ENCODE measurements around the gene RAD9B. TPM values are rescaled to one million over a fixed set of nuclear protein-coding genes. Genes with fewer than 3 reads are reported as not detected.
A peak's percentile ranks its signal among the peaks of the same experiment; 100 is the strongest.

Gene RAD9B
- total and polyA plus RNA-seq, 9 of the 15 experiments (the other 6 are each of a cell fraction or from before 2014, with no cell fraction given), result 0.05 to 0.83 (median 0.32) TPM

DNA sequence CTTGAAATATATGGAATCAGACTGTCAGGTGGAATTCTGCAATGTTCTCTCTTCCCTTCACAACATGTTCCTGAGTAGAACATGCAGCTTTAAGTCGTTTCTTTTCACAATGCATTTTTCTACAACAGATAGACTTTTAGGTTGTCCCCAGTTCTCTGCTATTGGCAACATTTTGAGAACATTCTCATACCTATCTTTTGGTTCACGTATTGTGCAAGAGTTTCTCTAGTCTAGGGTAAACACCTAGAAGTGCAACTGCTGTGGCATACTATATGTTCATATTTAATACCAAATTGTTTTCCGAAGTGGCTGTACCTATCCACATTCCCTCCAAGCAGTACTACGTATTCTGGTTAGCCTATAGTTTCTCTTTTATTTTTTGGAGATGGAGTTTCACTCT, 48.9 kb downstream of the RAD9B start:
- POLR2A ChIA-PET, result no interaction called here
- CTCF ChIA-PET (ENCODE audit: low intra/inter-chr PET ratio), result interaction anchor here (3.0 kb wide), 1 partner anchor 50 kb away, joined by 15 read pairs; no protein-coding TSS in a partner anchor
- intact Hi-C loops (cut with micrococcal nuclease), result loop anchor here (10.0 kb wide), 1 partner anchor 334 kb away; no protein-coding TSS in a partner anchor
- Histone ChIP-seq H3K27ac (ENCODE audit: extremely low read depth, low read depth, low read length) (no peak overlapping the region), H3K4me2 (ENCODE audit: insufficient read depth, low read length) (no peak overlapping the region), H3K36me3 (ENCODE audit: control insufficient read depth, insufficient read depth, low read length) (peaks cover 51% of the 10 kb centered on the region), H4K20me1 (replicated peaks; ENCODE audit: control insufficient read depth, insufficient read depth, low read length) (no peaks in the 10 kb centered on the region), H3K4me1 (replicated peaks in 1 of 2; ENCODE audit: control insufficient read depth in 2 of 2, insufficient read depth in 2 of 2, low read length in 2 of 2) (peaks cover 0 to 3% of the 10 kb centered on the region in 2 experiments; a peak in 2 of 5 replicates), H3K9me1 (ENCODE audit: control insufficient read depth, insufficient read depth, low read length) (no peaks in the 10 kb centered on the region), H3K27me3 (ENCODE audit: control insufficient read depth in 2 of 2, insufficient read depth in 2 of 2, low read length in 2 of 2) (no peaks in the 10 kb centered on the region), H3K79me2 (ENCODE audit: control insufficient read depth, insufficient read depth, low read length) (peaks cover 66% of the 10 kb centered on the region), H3K9me3 (replicated peaks; ENCODE audit: control insufficient read depth, insufficient read depth, low read depth, low read length) (no peaks in the 10 kb centered on the region), H3K9ac (ENCODE audit: insufficient read depth in 1 of 2, low read depth in 2 of 2, low read length in 2 of 2) (no peak overlapping the region), H3K4me3 (no peak overlapping the region), H2AFZ (ENCODE audit: low read depth, low read length) (no peak overlapping the region)
- in situ Hi-C loops (cut with MboI), result no loop called here
- FAIRE-seq (no peak), ATAC-seq (no peak), DNase-seq (ENCODE audit: extremely low read depth in 1 of 4, low spot score in 3 of 4) (no peak)
- 92% methylated on average over 4 of the region's 4 CpGs for WGBS (ENCODE audit: insufficient coverage, low coverage, missing lambda C conversion rate)
- BruUV-seq (replicated peaks), result no TSS peak
- TF ChIP-seq SP1 (CRISPR knock-in tag; IDR thresholded peaks at IDR 0.05) (no peak), ZNF561 (CRISPR knock-in tag; conservative IDR thresholded peaks at IDR 0.05) (no peak), CEBPB (tag; IDR thresholded peaks at IDR 0.05) (peak; percentile 53), GATAD2B (IDR thresholded peaks at IDR 0.05; ENCODE audit: borderline replicate concordance) (no peak), CEBPG (CRISPR knock-in tag; IDR thresholded peaks at IDR 0.05) (no peak), CEBPG (tag; conservative IDR thresholded peaks at IDR 0.05 in 1 of 2, IDR thresholded peaks at IDR 0.05 in 1 of 2) (peak in 1 of 2 experiments; percentile 8; a peak in 1 of 4 replicates), ZNF174 (CRISPR knock-in tag; IDR thresholded peaks at IDR 0.05) (no peak), ZNF165 (CRISPR knock-in tag; IDR thresholded peaks at IDR 0.05; ENCODE audit: borderline replicate concordance) (no peak), GTF2A2 (tag; IDR thresholded peaks at IDR 0.05) (no peak), ZFP30 (CRISPR knock-in tag; IDR thresholded peaks at IDR 0.05; ENCODE audit: borderline replicate concordance) (no peak)

Small RNAs within 50 kb of the gene (small RNA-seq; reads per million reads assigned to genes)
- gene RF00278, result not detected

Other genes starting within 250 kb of the RAD9B start
Only the 7 nearest of the 10 such genes appear.
- gene ANAPC7, start 98.6 kb upstream of the RAD9B start, total RNA-seq (2014; rRNA removed), result 118 and 119 TPM in 2 replicates
- 109 and 121 TPM in 2 replicates for gene ANAPC7, start 98.6 kb upstream of the RAD9B start, total RNA-seq (2014; rRNA removed; fragmentation: Illumina TruSeq; extraction: Trizol)
- gene ANAPC7, start 98.6 kb upstream of the RAD9B start, total RNA-seq (2015; rRNA removed; fragmentation: Illumina TruSeq; extraction: Trizol), result 107 and 114 TPM in 2 replicates
- 99.1 and 107 TPM in 2 replicates for gene ANAPC7, start 98.6 kb upstream of the RAD9B start, total RNA-seq (2021)
- gene ANAPC7, start 98.6 kb upstream of the RAD9B start, polyA plus RNA-seq (2011; rRNA removed), result 134 and 158 TPM in 2 replicates
- gene ANAPC7, start 98.6 kb upstream of the RAD9B start, polyA plus RNA-seq (2014; fragmentation: Illumina TruSeq; extraction: Trizol), result 105 and 106 TPM in 2 replicates
- 10 to 100 TPM; 46.7 to 63.4 TPM for gene ANAPC7, start 98.6 kb upstream of the RAD9B start, polyA plus RNA-seq (2014; fragmentation: Nextera tagmentation; extraction: Ambion mirVana)
- gene ANAPC7, start 98.6 kb upstream of the RAD9B start, polyA plus RNA-seq (2014; rRNA removed), result 133 and 138 TPM in 2 replicates
- 172 and 197 TPM in 2 replicates for gene ARPC3, start 52.0 kb upstream of the RAD9B start, total RNA-seq (2014; rRNA removed)
- gene ARPC3, start 52.0 kb upstream of the RAD9B start, total RNA-seq (2014; rRNA removed; fragmentation: Illumina TruSeq; extraction: Trizol), result 388 and 441 TPM in 2 replicates
- gene ARPC3, start 52.0 kb upstream of the RAD9B start, total RNA-seq (2015; rRNA removed; fragmentation: Illumina TruSeq; extraction: Trizol), result 475 and 504 TPM in 2 replicates
- 213 and 225 TPM in 2 replicates for gene ARPC3, start 52.0 kb upstream of the RAD9B start, total RNA-seq (2021)
- gene ARPC3, start 52.0 kb upstream of the RAD9B start, polyA plus RNA-seq (2011; rRNA removed), result 63.0 and 74.2 TPM in 2 replicates
- gene ARPC3, start 52.0 kb upstream of the RAD9B start, polyA plus RNA-seq (2014; fragmentation: Illumina TruSeq; extraction: Trizol), result 326 and 345 TPM in 2 replicates
- gene ARPC3, start 52.0 kb upstream of the RAD9B start, polyA plus RNA-seq (2014; fragmentation: Nextera tagmentation; extraction: Ambion mirVana), result 100 to 1,000 TPM; 450 to 575 TPM
- gene ARPC3, start 52.0 kb upstream of the RAD9B start, polyA plus RNA-seq (2014; rRNA removed), result 167 and 216 TPM in 2 replicates
- gene GPN3, start 34.1 kb upstream of the RAD9B start, total RNA-seq (2014; rRNA removed), result 33.2 and 35.8 TPM in 2 replicates
- 65.6 and 70.8 TPM in 2 replicates for gene GPN3, start 34.1 kb upstream of the RAD9B start, total RNA-seq (2014; rRNA removed; fragmentation: Illumina TruSeq; extraction: Trizol)
- 51.4 and 55.5 TPM in 2 replicates for gene GPN3, start 34.1 kb upstream of the RAD9B start, total RNA-seq (2015; rRNA removed; fragmentation: Illumina TruSeq; extraction: Trizol)
- gene GPN3, start 34.1 kb upstream of the RAD9B start, total RNA-seq (2021), result 59.6 and 64.2 TPM in 2 replicates
- 54.3 and 92.3 TPM in 2 replicates for gene GPN3, start 34.1 kb upstream of the RAD9B start, polyA plus RNA-seq (2011; rRNA removed)
- 55.7 and 57.1 TPM in 2 replicates for gene GPN3, start 34.1 kb upstream of the RAD9B start, polyA plus RNA-seq (2014; fragmentation: Illumina TruSeq; extraction: Trizol)
- gene GPN3, start 34.1 kb upstream of the RAD9B start, polyA plus RNA-seq (2014; fragmentation: Nextera tagmentation; extraction: Ambion mirVana), result 100 to 1,000 TPM; 105 to 123 TPM
- gene GPN3, start 34.1 kb upstream of the RAD9B start, polyA plus RNA-seq (2014; rRNA removed), result 43.8 and 48.3 TPM in 2 replicates
- gene FAM216A, start 33.5 kb upstream of the RAD9B start, total RNA-seq (2014; rRNA removed), result 44.6 and 48.5 TPM in 2 replicates
- gene FAM216A, start 33.5 kb upstream of the RAD9B start, total RNA-seq (2014; rRNA removed; fragmentation: Illumina TruSeq; extraction: Trizol), result 58.8 and 61.0 TPM in 2 replicates
- gene FAM216A, start 33.5 kb upstream of the RAD9B start, total RNA-seq (2015; rRNA removed; fragmentation: Illumina TruSeq; extraction: Trizol), result 39.9 and 42.2 TPM in 2 replicates
- 30.0 and 30.1 TPM in 2 replicates for gene FAM216A, start 33.5 kb upstream of the RAD9B start, total RNA-seq (2021)
- 78.0 and 96.9 TPM in 2 replicates for gene FAM216A, start 33.5 kb upstream of the RAD9B start, polyA plus RNA-seq (2011; rRNA removed)
- gene FAM216A, start 33.5 kb upstream of the RAD9B start, polyA plus RNA-seq (2014; fragmentation: Illumina TruSeq; extraction: Trizol), result 38.5 and 50.0 TPM in 2 replicates
- gene FAM216A, start 33.5 kb upstream of the RAD9B start, polyA plus RNA-seq (2014; fragmentation: Nextera tagmentation; extraction: Ambion mirVana), result 10 to 100 TPM; 17.2 to 30.1 TPM
- 61.6 and 66.0 TPM in 2 replicates for gene FAM216A, start 33.5 kb upstream of the RAD9B start, polyA plus RNA-seq (2014; rRNA removed)
- 69.6 and 85.8 TPM in 2 replicates for gene VPS29, start 220 bp upstream of the RAD9B start, total RNA-seq (2014; rRNA removed)
- 166 and 190 TPM in 2 replicates for gene VPS29, start 220 bp upstream of the RAD9B start, total RNA-seq (2014; rRNA removed; fragmentation: Illumina TruSeq; extraction: Trizol)
- 143 and 162 TPM in 2 replicates for gene VPS29, start 220 bp upstream of the RAD9B start, total RNA-seq (2015; rRNA removed; fragmentation: Illumina TruSeq; extraction: Trizol)
- 117 and 125 TPM in 2 replicates for gene VPS29, start 220 bp upstream of the RAD9B start, total RNA-seq (2021)
- 218 and 272 TPM in 2 replicates for gene VPS29, start 220 bp upstream of the RAD9B start, polyA plus RNA-seq (2011; rRNA removed)
- 225 and 273 TPM in 2 replicates for gene VPS29, start 220 bp upstream of the RAD9B start, polyA plus RNA-seq (2014; fragmentation: Illumina TruSeq; extraction: Trizol)
- 100 to 1,000 TPM; 550 to 638 TPM for gene VPS29, start 220 bp upstream of the RAD9B start, polyA plus RNA-seq (2014; fragmentation: Nextera tagmentation; extraction: Ambion mirVana)
- gene VPS29, start 220 bp upstream of the RAD9B start, polyA plus RNA-seq (2014; rRNA removed), result 269 and 342 TPM in 2 replicates
- gene PPTC7, start 81.0 kb downstream of the RAD9B start, total RNA-seq (2014; rRNA removed), result 5.3 and 5.4 TPM in 2 replicates
- 11.9 and 12.1 TPM in 2 replicates for gene PPTC7, start 81.0 kb downstream of the RAD9B start, total RNA-seq (2014; rRNA removed; fragmentation: Illumina TruSeq; extraction: Trizol)
- gene PPTC7, start 81.0 kb downstream of the RAD9B start, total RNA-seq (2015; rRNA removed; fragmentation: Illumina TruSeq; extraction: Trizol), result 7.6 and 8.0 TPM in 2 replicates
- gene PPTC7, start 81.0 kb downstream of the RAD9B start, total RNA-seq (2021), result 19.3 and 21.8 TPM in 2 replicates
- 21.6 and 23.1 TPM in 2 replicates for gene PPTC7, start 81.0 kb downstream of the RAD9B start, polyA plus RNA-seq (2011; rRNA removed)
- 18.2 and 19.5 TPM in 2 replicates for gene PPTC7, start 81.0 kb downstream of the RAD9B start, polyA plus RNA-seq (2014; fragmentation: Illumina TruSeq; extraction: Trizol)
- 1 to 10 TPM; 2.6 to 4.7 TPM for gene PPTC7, start 81.0 kb downstream of the RAD9B start, polyA plus RNA-seq (2014; fragmentation: Nextera tagmentation; extraction: Ambion mirVana)
- gene PPTC7, start 81.0 kb downstream of the RAD9B start, polyA plus RNA-seq (2014; rRNA removed), result 15.2 and 16.9 TPM in 2 replicates
- 5.1 and 5.5 TPM in 2 replicates for gene TCTN1, start 111.8 kb downstream of the RAD9B start, total RNA-seq (2014; rRNA removed)
- 3.7 and 4.7 TPM in 2 replicates for gene TCTN1, start 111.8 kb downstream of the RAD9B start, total RNA-seq (2014; rRNA removed; fragmentation: Illumina TruSeq; extraction: Trizol)
- gene TCTN1, start 111.8 kb downstream of the RAD9B start, total RNA-seq (2015; rRNA removed; fragmentation: Illumina TruSeq; extraction: Trizol), result 5.1 and 6.3 TPM in 2 replicates
- 3.8 and 4.0 TPM in 2 replicates for gene TCTN1, start 111.8 kb downstream of the RAD9B start, total RNA-seq (2021)
- gene TCTN1, start 111.8 kb downstream of the RAD9B start, polyA plus RNA-seq (2011; rRNA removed), result 11.4 and 12.5 TPM in 2 replicates
- gene TCTN1, start 111.8 kb downstream of the RAD9B start, polyA plus RNA-seq (2014; fragmentation: Illumina TruSeq; extraction: Trizol), result 4.2 and 5.7 TPM in 2 replicates
- under 1 TPM; 0.32 to 0.98 TPM for gene TCTN1, start 111.8 kb downstream of the RAD9B start, polyA plus RNA-seq (2014; fragmentation: Nextera tagmentation; extraction: Ambion mirVana)
- gene TCTN1, start 111.8 kb downstream of the RAD9B start, polyA plus RNA-seq (2014; rRNA removed), result 3.7 and 7.2 TPM in 2 replicates

Measured in K562 (cell line).